Suppressor macrophage treated with lipopolysaccharide for 4 hours (primary cell): ENCODE measurements around the gene RBMS1.

Source experiments
- DNase-seq: peaks from one replicate; pipeline ENCODE4 v3.0.0-alpha.2; 2020

RBMS1 gene

DNA sequence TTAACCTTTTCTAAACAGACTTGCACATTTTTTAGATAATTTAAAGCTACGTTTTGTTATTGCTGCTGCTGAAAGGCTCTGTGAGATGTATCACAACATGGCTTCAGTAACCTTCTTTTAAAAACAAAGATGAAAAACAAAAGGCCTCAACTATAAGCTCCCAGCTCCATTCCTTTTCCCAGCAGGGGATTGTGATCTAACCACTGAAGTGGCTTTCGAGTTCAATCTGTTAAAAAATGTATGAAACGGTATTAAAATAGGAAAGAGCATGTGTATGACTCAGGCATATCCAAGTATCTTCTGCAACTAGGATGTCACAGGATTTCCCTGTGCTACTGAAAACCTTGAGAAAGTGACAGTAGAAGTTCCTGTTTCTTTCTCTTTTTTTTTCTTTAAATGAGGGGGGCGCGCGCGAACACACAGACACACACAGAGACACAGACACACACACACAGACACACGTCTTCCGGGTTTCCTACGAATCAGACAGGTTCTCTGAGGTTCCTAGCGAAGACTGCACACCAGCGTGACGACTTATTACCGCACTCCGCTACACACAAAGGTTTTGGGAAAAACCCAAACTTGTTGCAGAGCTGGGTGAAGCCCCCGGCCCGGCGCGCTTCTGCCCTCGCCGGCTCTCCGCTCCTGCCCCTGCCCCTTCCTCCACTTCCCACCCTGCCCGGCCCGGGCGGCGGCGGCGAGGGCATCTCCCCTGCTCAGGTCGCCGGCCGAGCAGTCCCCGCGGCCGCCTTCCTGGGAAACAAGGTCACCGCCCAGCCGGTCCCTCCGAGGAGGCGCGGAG is 86.8 kb downstream of the RBMS1 start:
- peak; percentile 90 for DNase-seq

DNA sequence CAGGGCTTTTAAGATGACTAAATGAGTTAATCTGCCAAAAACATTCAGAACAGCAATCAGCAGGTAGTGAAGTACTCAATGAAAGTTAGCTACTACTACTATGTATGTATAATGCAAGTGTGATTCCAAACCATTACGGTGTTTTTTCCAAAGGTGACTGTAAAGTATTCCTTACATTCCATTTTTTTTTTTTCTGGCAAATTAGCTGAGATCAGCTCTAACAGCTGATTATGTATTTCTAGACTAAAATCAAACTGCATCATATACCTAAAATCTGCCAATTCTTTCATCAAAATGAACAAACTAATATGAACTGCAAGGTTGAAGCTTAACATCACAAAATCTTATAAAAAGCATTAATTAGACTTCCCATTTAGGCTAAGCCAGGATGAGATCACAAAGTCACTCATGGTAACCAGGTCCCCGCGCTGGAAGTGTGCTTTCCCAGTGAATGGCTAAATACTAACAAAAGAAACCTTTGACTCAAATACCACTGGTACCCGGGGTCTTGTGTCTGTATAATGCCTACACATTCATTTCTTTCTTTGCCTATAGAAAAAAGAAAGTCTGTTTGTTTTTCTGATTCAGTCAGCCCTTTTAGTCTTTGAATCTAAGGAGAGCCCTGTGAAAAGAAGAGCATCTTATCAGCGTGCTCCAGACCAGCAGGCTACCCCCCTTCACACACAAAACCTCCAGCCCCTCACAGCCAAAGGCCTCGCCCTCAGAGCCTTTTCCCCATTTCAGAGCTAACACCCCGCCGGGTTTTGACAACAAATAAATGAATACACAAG is 88.3 kb downstream of the RBMS1 start:
- DNase-seq: no peak

DNA sequence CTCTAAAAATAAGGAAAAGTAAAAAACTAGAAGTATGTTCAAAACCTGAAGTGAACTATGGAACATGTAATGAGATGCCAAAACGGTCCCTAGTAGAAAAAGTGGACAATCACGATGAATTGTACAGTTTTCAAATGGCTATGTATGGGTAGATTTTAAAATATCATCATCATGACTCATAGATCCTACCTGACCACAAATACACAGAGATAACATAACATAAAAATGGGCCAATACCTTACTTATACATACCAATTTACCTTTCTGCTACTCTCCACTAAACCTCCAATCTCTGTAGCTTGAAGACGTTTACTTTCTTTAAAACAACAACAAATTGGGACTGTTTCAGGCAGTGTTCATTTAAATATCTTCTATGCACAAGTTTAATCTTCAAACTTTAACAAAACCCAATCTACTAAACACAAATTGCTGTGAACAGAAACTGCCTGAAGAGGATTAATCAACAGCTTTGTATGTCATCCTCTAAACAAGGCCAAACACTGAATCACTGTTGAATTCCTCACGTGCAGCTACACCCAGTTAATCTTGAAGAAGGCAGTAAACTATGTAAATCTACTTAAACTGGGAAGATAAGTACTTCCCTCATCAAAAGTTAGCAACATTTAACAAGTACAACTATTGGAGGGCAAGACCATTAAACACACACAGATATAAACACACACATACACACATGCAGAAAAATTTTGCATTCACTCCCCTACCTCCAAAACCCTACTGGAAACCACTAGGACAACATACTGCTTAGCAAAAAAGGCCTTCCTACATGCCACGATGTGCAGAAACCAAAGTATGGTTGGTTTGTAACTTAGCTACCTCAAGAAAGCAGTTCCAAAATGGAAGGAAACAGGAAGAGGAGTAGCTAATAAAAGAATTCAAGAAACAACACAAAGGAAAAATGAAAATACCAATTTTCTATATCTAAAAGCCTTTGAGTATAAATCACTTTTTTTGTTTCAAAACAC is 90.3 kb downstream of the RBMS1 start:
- DNase-seq: no peak

DNA sequence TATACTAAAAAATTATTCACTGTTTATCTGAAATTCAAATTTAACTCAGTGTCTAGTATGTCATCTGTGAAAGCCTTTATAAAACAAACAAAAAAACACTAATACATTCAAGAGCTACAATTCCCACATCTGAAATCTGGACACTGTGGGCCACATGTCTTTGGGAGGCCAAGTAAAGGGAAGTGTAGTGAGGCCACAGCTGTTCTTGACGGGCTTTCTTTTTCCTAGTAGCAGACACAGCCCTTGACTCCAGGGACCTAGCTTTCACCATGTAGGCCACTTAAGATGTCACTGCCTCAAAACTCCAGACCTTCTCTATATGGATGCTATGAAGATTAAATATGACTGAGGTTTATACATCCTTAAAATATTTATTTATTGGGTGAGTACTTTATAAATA is 91.1 kb downstream of the RBMS1 start:
- DNase-seq: peak; percentile 49

GRCh38 chr2:160401895-160402294 is 91.7 kb downstream of the RBMS1 start:
- no peak for DNase-seq

GRCh38 chr2:160399880-160400279 is 93.7 kb downstream of the RBMS1 start:
- no peak for DNase-seq

DNA sequence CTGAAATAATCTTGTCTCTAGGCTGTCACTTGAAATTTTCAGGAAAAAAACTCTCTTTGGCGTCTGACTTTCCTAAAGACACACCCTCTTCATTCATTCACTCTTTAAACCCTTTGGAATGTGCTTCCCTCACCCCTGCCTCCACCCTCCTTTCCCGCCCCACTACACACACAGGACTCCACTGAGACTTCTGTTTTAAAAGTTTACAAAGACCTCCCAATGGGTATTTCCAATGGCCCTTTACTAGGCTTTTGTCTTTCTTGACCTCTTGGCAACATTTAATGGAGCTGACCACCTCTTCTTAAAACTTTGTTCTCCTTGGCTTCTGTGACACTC is 96.1 kb downstream of the RBMS1 start:
- no peak for DNase-seq

DNA sequence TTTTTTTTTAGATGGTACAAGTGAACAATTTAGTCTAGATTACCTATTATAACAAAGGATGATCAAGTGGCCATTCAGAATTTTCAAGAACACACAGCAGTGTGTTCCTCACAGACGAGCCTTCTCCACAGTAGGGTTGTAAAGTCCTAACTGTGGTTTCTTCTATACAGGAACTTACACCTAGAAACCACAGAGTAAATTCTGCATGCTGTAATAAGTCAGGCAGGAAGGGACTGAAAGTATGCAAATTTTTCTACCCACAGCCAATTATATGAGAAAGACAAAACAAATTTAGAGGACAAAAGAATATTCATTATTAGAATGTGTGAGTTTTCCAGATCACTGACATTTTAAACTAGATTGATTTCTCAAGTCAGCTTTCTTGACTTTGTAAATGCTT is 99.5 kb downstream of the RBMS1 start:
- DNase-seq: no peak

DNA sequence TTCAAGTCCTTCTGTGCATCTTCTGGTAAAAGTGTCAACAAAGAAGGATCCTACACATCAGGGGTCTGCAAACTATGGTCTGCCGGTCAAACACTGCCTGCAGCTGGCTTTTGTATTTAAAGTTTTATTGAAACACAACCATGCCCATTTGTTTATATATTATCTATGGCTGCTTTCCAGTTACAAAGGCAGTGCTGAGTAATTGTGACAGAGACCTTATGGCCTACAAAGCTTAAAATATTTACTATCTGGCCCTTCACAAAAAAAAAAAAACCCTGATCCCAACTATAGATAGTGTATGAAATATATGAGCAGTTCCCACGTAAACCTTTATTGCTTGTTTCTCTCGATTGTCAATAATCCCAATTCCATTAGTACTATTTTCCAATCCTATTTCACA is 101.4 kb downstream of the RBMS1 start:
- no peak for DNase-seq

GRCh38 chr2:160390544-160391455 is 102.8 kb downstream of the RBMS1 start:
- DNase-seq: no peak

- DNase-seq: no peak
Observed at GRCh38 chr2:160389875-160390274, 103.7 kb downstream of the RBMS1 start.

DNA sequence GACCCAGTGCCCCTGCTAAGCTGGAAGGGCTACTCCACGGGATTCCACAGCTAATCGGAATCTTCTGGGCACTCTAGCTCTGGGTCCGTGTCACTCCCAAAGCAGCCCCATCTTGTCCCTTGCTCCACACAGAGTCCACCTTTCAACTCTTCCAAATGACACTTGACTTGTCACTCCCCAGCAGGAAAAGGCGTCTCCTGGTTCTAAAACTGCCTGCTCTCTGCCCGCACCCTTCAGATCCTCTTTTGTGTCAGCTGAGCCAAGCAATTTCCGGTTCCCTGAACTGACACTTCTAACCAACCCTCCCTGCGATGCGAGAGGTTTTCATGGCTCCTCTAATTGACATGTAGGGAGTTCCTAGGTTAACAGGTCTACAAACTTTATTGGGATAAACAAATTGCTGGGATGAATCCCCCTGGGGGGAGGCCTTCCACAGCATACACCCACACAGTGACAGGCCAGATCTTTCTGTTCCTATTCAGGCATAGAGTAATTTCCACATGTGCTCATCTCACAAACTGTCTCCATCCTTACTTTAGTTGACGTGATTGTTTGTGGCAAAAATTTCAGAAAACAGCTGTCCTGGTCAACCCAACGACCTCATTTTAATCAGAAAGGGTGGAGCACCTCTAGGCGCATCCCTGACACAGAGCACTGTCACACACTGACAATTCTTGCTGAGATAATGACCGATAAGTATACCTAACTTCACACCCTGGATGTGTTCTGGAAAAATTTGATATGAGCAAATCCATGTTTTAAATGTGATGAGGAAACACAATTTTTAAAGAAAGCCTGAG is 104.9 kb downstream of the RBMS1 start:
- DNase-seq: peak; percentile 81

- no peak for DNase-seq
Observed at GRCh38 chr2:160387558-160388262, 105.9 kb downstream of the RBMS1 start.

DNA sequence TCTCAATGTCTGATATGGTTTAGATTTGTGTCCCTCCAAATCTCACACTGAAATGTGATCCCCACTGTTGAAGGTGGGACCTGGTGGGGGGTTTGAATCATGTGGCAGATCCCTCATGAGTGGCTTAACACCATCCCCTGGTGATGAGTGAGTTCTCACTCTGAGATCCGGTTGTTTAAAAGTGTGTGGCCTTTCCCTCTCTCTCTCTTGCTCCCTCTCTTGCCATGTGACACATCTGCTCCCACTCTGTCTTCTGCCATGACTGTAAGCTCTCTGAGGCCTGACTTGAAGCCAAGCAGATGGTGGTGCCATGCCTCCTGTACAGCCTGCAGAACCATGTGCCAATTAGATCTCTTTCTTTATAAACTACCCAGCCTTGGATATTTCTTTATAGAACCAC is 108.8 kb downstream of the RBMS1 start:
- no peak for DNase-seq

DNA sequence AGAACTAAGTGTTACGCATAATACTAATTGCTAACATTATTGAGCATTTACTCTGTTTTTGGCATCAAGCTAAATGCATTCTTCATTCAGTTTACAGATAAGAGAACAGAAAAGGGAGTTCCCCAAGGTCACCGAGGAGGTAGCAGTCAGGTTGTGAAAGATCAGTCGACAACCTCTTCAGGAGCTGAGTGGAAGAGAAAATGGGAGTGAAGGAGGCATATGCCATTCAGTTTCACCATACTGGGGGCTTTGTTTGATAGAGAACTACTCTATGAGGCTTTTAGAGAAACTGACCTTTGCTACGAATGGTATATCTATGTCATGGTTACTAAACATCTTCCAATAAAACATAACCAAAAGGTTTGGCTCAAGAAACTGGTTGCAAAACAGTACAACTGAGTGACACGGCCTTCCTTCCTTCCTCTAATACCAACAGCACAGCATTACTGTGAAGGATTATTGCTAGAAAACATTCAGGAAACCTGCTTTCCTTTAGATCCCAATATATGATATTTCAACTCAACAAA is 112.1 kb downstream of the RBMS1 start:
- DNase-seq: peak; percentile 84

GRCh38 chr2:160380611-160381010 is 113.0 kb downstream of the RBMS1 start:
- DNase-seq: peak; percentile 55

DNA sequence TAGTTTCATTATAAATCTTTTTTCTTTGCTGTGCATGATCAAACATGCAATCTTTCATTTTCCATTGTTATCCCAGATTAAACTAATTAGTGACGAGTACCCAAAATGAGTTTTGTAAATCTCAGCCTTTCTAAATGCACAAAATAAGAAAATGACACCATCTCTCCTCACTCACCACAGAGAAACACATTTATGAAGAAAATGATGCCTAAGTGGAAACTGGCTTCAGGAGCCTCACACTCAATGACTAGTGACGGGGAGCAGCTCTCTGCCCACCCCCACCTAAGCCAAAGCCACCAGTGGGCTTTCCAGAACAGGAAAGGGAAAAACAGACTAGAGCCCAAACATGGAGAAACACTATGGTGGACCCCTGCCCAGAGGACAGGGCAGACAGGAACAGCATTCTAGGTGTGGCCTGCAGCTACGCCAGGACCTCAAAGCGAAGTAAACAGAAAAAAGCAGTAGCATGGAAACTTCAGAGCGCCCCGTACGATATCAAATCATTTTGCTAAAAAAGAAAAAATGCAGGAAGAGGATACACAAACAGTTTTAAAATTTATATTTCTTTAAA is 113.5 kb downstream of the RBMS1 start:
- no peak for DNase-seq

GRCh38 chr2:160379399-160379798 is 114.2 kb downstream of the RBMS1 start:
- DNase-seq: peak; percentile 76

DNA sequence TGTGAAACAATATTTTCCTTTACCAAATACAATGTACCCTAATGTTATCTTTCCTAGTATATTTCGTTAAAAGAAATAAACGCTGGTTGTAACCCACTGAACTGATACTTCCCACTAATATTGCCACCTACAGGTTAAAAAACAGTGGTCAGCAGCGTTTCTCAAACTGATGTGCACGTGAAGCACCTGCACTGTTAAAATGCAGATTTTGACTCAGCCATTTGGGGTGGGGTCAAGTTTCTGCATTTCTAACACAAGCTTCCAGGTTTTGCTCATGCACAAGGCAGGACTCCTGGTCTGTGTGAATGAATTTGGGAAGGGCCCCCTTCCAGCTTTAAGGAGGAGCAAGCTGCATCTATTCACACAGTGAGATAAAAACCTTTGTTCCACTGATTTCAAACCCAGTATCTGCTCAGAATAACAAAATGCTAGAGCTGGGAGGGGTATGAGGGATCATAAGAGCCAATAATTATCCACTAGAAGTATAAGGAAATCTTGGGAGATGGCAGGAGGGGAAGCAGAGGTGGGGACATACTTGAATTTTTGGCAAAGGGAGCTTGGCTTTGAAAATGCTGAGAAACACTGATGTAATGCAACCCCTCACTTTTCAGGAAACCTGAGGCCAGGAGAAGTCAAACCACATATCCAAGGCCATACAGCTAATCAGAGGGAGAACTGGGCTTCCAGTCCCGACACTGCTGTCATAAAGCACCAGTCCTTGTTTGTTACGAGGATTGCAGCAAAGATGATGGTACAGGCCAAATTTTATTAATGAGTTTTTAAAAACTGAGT is 116.2 kb downstream of the RBMS1 start:
- no peak for DNase-seq
